Mesenchymal stem cell (in vitro differentiated cells and primary cell): Measurements from ENCODE around the gene ERBB4.

ENCODE experiments used
- DNase-seq: peaks from one replicate; pipeline ENCODE4 v3.0.0-alpha.2; 2013
- H2AFZ ChIP-seq: one replicate; pipeline ENCODE4 v1.6.1; 2013; ENCODE audit warnings: low read depth, mild to moderate bottlenecking, control low read depth, inconsistent platforms, low read length, moderate library complexity
- H2AK5ac ChIP-seq: 2 replicates; pipeline ENCODE4 v1.6.1; 2013; ENCODE audit warnings: low read length, moderate library complexity, mild to moderate bottlenecking, inconsistent platforms; ENCODE audit not compliant: severe bottlenecking
- H2BK120ac ChIP-seq: one replicate; pipeline ENCODE4 v1.6.1; 2013; ENCODE audit warnings: low read depth, mild to moderate bottlenecking, inconsistent platforms, low read length, moderate library complexity
- H2BK12ac ChIP-seq, 2 experiments: one replicate each; pipeline ENCODE4 v1.6.1; 2013; ENCODE audit warnings: inconsistent platforms in 2 of 2, low read length in 2 of 2, mild to moderate bottlenecking in 2 of 2, moderate library complexity in 2 of 2, control low read depth in 1 of 2
- H2BK15ac ChIP-seq: one replicate; pipeline ENCODE4 v1.6.1; 2013; ENCODE audit warnings: mild to moderate bottlenecking, low read depth, inconsistent platforms; ENCODE audit not compliant: poor library complexity, severe bottlenecking
- H2BK5ac ChIP-seq: 2 replicates; pipeline ENCODE4 v1.6.1; 2013; ENCODE audit warnings: low read depth, mild to moderate bottlenecking, low read length, control low read depth, inconsistent platforms; ENCODE audit not compliant: poor library complexity, severe bottlenecking
- H3K14ac ChIP-seq, 2 experiments: one replicate each; pipeline ENCODE4 v1.6.1; 2013; ENCODE audit warnings: inconsistent platforms in 2 of 2, low read length in 2 of 2, control low read depth in 1 of 2, mild to moderate bottlenecking in 1 of 2, moderate library complexity in 1 of 2
- H3K18ac ChIP-seq, 2 experiments: one replicate each; pipeline ENCODE4 v1.6.1; 2013; ENCODE audit warnings: inconsistent platforms in 2 of 2, low read length in 2 of 2, control low read depth in 1 of 2, low read depth in 1 of 2, mild to moderate bottlenecking in 1 of 2
- H3K23ac ChIP-seq, 2 experiments: one replicate each; pipeline ENCODE4 v1.6.1; 2013; ENCODE audit warnings: inconsistent platforms in 2 of 2, low read length in 2 of 2, mild to moderate bottlenecking in 2 of 2, moderate library complexity in 2 of 2, control low read depth in 1 of 2
- H3K27ac ChIP-seq: 2 replicates; pipeline ENCODE4 v1.5.1; 2013; ENCODE audit warnings: mild to moderate bottlenecking, moderate library complexity, low read length, control low read depth, inconsistent platforms; ENCODE audit not compliant: poor library complexity, severe bottlenecking
- H3K27me3 ChIP-seq, 2 experiments: 2 replicates each; pipeline versions ENCODE4 v1.6.1 to v1.7.0; 2013; ENCODE audit warnings: low read length in 2 of 2, mild to moderate bottlenecking in 2 of 2, moderate library complexity in 2 of 2, control low read depth in 1 of 2, inconsistent platforms in 1 of 2; ENCODE audit not compliant: control insufficient read depth in 1 of 2, insufficient read depth in 1 of 2
- H3K36me3 ChIP-seq, 2 experiments: 2 replicates each; pipeline versions ENCODE4 v1.6.1 to v1.7.0; 2013; ENCODE audit warnings: low read length in 2 of 2, control low read depth in 1 of 2, inconsistent platforms in 1 of 2, low read depth in 1 of 2, mild to moderate bottlenecking in 1 of 2; ENCODE audit not compliant: insufficient read depth in 2 of 2, control insufficient read depth in 1 of 2
- H3K4ac ChIP-seq, 2 experiments: one replicate each; pipeline ENCODE4 v1.6.1; 2013; ENCODE audit warnings: inconsistent platforms in 2 of 2, low read length in 2 of 2, mild to moderate bottlenecking in 2 of 2, moderate library complexity in 2 of 2, control low read depth in 1 of 2, low read depth in 1 of 2
- H3K4me1 ChIP-seq: 2 replicates; pipeline ENCODE4 v1.6.1; 2013; ENCODE audit warnings: low read depth, low read length, control low read depth; ENCODE audit not compliant: control insufficient read depth, insufficient read depth
- H3K4me2 ChIP-seq: 2 replicates; pipeline ENCODE4 v1.6.1; 2013; ENCODE audit warnings: low read length, mild to moderate bottlenecking, inconsistent platforms; ENCODE audit not compliant: poor library complexity, severe bottlenecking
- H3K4me3 ChIP-seq, 2 experiments: 2 replicates each; pipeline versions ENCODE4 v1.5.1 to v1.7.0; 2013; ENCODE audit warnings: low read length in 2 of 2, mild to moderate bottlenecking in 2 of 2, control low read depth in 1 of 2, low read depth in 1 of 2; ENCODE audit not compliant: insufficient read depth in 1 of 2
- H3K79me1 ChIP-seq: replicated peaks from 2 replicates; pipeline ENCODE4 v1.6.1; 2013; ENCODE audit warnings: mild to moderate bottlenecking, control low read depth, low read length, inconsistent platforms; ENCODE audit not compliant: poor library complexity, severe bottlenecking
- H3K9ac ChIP-seq: 2 replicates; pipeline ENCODE4 v1.7.0; 2013; ENCODE audit warnings: mild to moderate bottlenecking, low read length, moderate library complexity
- H3K9me3 ChIP-seq: 2 replicates; pipeline ENCODE4 v1.7.0; 2013; ENCODE audit warnings: mild to moderate bottlenecking, low read length; ENCODE audit not compliant: control insufficient read depth
- H4K8ac ChIP-seq: one replicate; pipeline ENCODE4 v1.6.1; 2013; ENCODE audit warnings: inconsistent platforms, mild to moderate bottlenecking, low read length, moderate library complexity
- H4K91ac ChIP-seq: one replicate; pipeline ENCODE4 v1.6.1; 2013; ENCODE audit warnings: mild to moderate bottlenecking, low read length, inconsistent platforms
- WGBS: methylation state at CpG from one replicate; pipeline ENCODE4 v1.1.7; 2013; ENCODE audit warnings: mixed read lengths; 5-methylcytosine and 5-hydroxymethylcytosine counted together

The ERBB4 gene

GRCh38 chr2:212361174-212361756 lies 177.3 kb downstream of the ERBB4 start:
- Histone ChIP-seq H2BK5ac (no peak overlapping the region), H3K4ac (no peak overlapping the region), H3K4me2 (no peak overlapping the region), H3K9me3 (no peaks in the 10 kb centered on the region), H3K79me1 (no peaks in the 10 kb centered on the region), H4K8ac (no peak overlapping the region), H3K36me3 (no peaks in the 10 kb centered on the region), H2AK5ac (no peak overlapping the region), H2BK12ac (no peak overlapping the region), H3K4me3 (no peak overlapping the region), H3K27me3 (no peaks in the 10 kb centered on the region), H3K4me1 (no peaks in the 10 kb centered on the region), H3K18ac (no peak overlapping the region), H2BK15ac (no peak overlapping the region), H2AFZ (no peak overlapping the region), H3K14ac (no peak overlapping the region), H4K91ac (no peak overlapping the region), H3K27ac (no peak overlapping the region), H3K9ac (no peak overlapping the region), H2BK120ac (no peak overlapping the region), H3K23ac (no peak overlapping the region)
- no peak for DNase-seq
- WGBS: 100% methylated on average over 1 of the region's 1 CpG

GRCh38 chr2:212360068-212360460 lies 178.5 kb downstream of the ERBB4 start:
- no peaks in the 10 kb centered on the region for H3K27me3 ChIP-seq
- no peak overlapping the region for H2BK5ac ChIP-seq
- H3K4me1 ChIP-seq: no peaks in the 10 kb centered on the region
- H3K4me3 ChIP-seq: no peak overlapping the region
- H2BK15ac ChIP-seq: no peak overlapping the region
- H3K4ac ChIP-seq: no peak overlapping the region
- no peaks in the 10 kb centered on the region for H3K9me3 ChIP-seq
- H3K36me3 ChIP-seq: no peaks in the 10 kb centered on the region
- H2BK120ac ChIP-seq: no peak overlapping the region
- H3K14ac ChIP-seq: no peak overlapping the region
- no peaks in the 10 kb centered on the region for H3K79me1 ChIP-seq
- no peak overlapping the region for H4K91ac ChIP-seq
- no peak overlapping the region for H3K18ac ChIP-seq
- H2AK5ac ChIP-seq: no peak overlapping the region
- H4K8ac ChIP-seq: no peak overlapping the region
- H2BK12ac ChIP-seq: no peak overlapping the region
- H3K23ac ChIP-seq: no peak overlapping the region
- H3K9ac ChIP-seq: no peak overlapping the region
- DNase-seq: no peak
- no peak overlapping the region for H3K4me2 ChIP-seq
- no peak overlapping the region for H2AFZ ChIP-seq
- no peak overlapping the region for H3K27ac ChIP-seq

- Histone ChIP-seq H2BK5ac (no peak overlapping the region), H3K27ac (no peak overlapping the region), H3K14ac (no peak overlapping the region), H3K4me1 (no peaks in the 10 kb centered on the region), H4K8ac (no peak overlapping the region), H3K27me3 (no peaks in the 10 kb centered on the region), H3K9me3 (no peaks in the 10 kb centered on the region), H4K91ac (no peak overlapping the region), H3K4me2 (no peak overlapping the region), H3K36me3 (no peaks in the 10 kb centered on the region), H2BK120ac (no peak overlapping the region), H3K79me1 (no peaks in the 10 kb centered on the region), H2AK5ac (no peak overlapping the region), H2BK15ac (no peak overlapping the region), H3K4ac (no peak overlapping the region), H3K4me3 (no peak overlapping the region), H2BK12ac (no peak overlapping the region), H3K9ac (no peak overlapping the region), H3K23ac (no peak overlapping the region), H2AFZ (no peak overlapping the region), H3K18ac (no peak overlapping the region)
- no peak for DNase-seq
- no CpG with 5 or more reads among the region's 3 CpGs for WGBS
Measured at GRCh38 chr2:212359425-212360067, 179.1 kb downstream of the ERBB4 start.

GRCh38 chr2:212357606-212358005 lies 181.0 kb downstream of the ERBB4 start:
- no peaks in the 10 kb centered on the region for H3K27me3 ChIP-seq
- no peak overlapping the region for H3K23ac ChIP-seq
- H3K4me3 ChIP-seq: no peak overlapping the region
- no peak overlapping the region for H3K4ac ChIP-seq
- H3K18ac ChIP-seq: no peak overlapping the region
- no peak for DNase-seq
- H3K4me2 ChIP-seq: no peak overlapping the region
- H3K27ac ChIP-seq: no peak overlapping the region
- H3K14ac ChIP-seq: no peak overlapping the region
- no peak overlapping the region for H4K8ac ChIP-seq
- H3K9ac ChIP-seq: no peak overlapping the region
- no peaks in the 10 kb centered on the region for H3K36me3 ChIP-seq
- no peaks in the 10 kb centered on the region for H3K4me1 ChIP-seq
- no peak overlapping the region for H2BK12ac ChIP-seq
- no peak overlapping the region for H2AFZ ChIP-seq
- H4K91ac ChIP-seq: no peak overlapping the region
- no peaks in the 10 kb centered on the region for H3K79me1 ChIP-seq
- H2BK120ac ChIP-seq: no peak overlapping the region
- no peak overlapping the region for H2BK15ac ChIP-seq
- H2AK5ac ChIP-seq: no peak overlapping the region
- H2BK5ac ChIP-seq: no peak overlapping the region
- 91% methylated on average over 5 of the region's 5 CpGs for WGBS
- no peaks in the 10 kb centered on the region for H3K9me3 ChIP-seq
